Measurements from ENCODE around the gene CHCT1. TPM values are rescaled to one million over a fixed set of nuclear protein-coding genes. Genes with fewer than 3 reads are reported as not detected.
"Not testable (repeated sequence)": the region's sequence is repeated elsewhere in the genome, so short reads cannot be mapped to it uniquely, and the experiment has no call there.

CHCT1 gene
- polyA plus RNA-seq, result under 1 TPM in 2 of 3 donors, not detected in 1; 0.07 to 0.24 TPM

DNA sequence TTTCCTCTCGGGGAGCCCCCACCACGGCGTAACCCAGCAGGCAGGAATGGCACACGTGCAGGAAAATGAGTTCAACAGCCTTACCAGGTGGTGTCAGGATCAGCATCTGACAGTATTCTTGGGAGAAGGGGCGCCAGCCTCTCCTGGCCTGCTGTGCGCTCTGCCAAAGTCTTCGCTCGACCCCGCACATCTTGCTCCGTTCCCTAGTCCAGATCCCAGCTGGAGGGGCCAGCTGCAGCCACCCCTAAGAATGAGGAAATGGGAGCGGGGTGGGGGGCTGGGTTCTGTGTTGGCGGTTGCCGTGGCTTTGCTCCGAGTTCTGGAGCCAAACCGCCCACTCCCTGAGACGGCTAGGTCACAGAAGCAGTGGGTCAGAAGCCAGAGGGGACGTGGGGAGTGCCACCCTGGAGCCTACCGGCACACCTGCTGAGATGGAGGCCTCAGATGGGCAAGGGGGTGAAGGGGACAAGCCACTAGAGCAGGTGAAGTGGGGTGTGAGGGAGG is at the start of gene CHCT1:
Gene CHCT1 (plus strand): TSS at position 328 of the 504 bp plus-strand sequence. CDS start 104 bp downstream, at position 432.
- WGBS, 3 donors, result 60 to 79% (median 62%) methylated on average over 18 of the region's 18 CpGs

DNA sequence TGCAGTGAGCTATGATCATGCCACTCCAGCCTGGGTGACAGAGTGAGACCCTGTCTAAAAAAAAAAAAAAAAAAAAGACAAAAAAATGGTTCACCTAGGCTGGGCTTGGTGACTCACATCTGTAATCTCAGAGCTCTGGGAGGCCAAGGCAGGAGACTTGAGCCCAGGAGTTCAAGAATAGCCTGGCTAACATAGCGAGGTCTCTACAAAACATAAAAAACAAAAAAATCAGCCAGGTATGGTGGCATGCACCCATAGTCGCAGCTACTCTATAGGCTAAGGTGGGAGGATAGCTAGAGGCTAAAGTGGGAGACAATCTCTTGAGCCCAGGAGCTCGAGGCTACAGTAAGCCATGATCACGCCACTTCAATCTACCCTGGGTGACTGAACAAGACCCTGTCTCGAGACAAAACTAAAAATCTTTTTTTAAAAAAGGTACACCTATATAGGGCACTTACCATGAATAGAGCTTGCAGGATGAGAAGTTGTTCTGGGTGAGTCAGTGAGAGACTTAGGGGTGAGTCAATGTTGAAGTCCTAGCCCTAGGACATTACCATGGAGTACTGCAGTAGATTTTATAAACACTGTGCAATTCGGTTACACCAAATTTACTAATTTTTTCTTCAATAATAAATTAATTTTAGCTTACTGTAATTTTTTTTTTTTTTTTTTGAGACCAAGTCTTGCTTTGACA is 49.4 kb upstream of the CHCT1 start:
- WGBS, 3 donors, result 95 to 98% (median 97%) methylated on average over 6 of the region's 6 CpGs
- H3K27ac ChIP-seq (ENCODE audit: low read depth, low read length), result no peak overlapping the region

More for the DNA sequence above, at the start of gene CHCT1:
- H3K27ac ChIP-seq (ENCODE audit: low read depth, low read length), result peak within 1 kb of the TSS; percentile 52

DNA sequence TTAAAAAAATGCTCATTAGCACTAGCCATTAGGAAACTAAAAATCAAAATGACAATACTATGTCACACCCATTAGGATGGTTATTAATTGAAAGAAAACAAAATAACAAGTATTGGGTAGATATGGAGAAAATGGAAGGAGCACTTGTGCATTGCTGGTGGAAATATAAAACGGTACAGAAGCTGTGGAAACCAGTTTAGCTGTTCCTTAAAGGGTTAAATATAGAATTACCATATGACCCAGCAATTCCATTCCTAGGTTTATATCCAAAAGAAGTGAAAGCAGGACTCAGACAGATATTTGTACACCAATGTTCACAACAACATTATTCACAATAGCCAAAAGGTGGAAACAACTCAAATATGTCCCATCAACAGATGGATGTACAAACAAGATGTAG is 44.1 kb upstream of the CHCT1 start:
- WGBS, 3 donors, result 88 to 100% (median 97%) methylated on average over 1 of the region's 1 CpG
- H3K27ac ChIP-seq (ENCODE audit: low read depth, low read length), result not testable (repeated sequence)

DNA sequence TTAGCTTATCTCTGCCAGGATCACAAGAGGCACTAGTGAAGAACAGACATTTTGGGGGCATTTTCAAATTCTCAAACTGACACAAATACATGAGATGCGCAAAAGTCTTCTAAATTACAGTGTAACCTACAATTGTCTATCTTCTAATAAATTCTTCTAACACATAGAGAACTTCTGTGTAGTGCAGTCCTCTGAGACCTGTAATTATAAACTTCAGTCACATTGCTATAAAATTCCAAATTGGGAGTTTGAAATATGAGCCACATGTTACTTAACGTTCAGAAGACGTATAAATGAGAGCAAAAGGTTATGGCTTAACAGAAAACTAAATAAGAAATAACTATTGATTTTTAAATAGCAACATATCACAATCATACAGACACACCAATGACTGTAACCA is 42.8 kb upstream of the CHCT1 start:
- not testable (repeated sequence) for H3K27ac ChIP-seq (ENCODE audit: low read depth, low read length)
- 39 to 61% (median 55%) methylated on average over 2 of the region's 3 CpGs for WGBS, 3 donors

DNA sequence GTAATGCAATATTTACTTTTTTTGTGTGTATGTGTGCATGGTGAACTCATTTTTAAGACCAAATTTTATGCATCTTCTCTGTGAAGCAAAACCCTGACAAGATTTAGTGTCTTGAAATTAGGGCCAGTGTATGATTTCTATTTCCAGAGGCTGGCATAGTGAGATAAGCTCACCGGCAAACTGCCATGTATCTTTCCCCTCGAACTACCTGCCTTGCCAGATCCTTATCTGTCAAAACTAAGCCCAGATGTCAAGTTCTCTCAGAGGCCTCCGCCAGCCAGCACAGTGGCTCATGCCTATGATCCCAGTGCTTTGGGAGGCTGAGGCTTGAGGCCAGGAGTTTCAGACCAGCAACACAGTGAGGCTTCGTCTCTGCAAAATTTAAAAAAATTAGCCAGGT is 40.3 kb upstream of the CHCT1 start:
- no peak overlapping the region for H3K27ac ChIP-seq (ENCODE audit: low read depth, low read length)
- WGBS, 3 donors, result 47 to 79% (median 77%) methylated on average over 4 of the region's 4 CpGs

DNA sequence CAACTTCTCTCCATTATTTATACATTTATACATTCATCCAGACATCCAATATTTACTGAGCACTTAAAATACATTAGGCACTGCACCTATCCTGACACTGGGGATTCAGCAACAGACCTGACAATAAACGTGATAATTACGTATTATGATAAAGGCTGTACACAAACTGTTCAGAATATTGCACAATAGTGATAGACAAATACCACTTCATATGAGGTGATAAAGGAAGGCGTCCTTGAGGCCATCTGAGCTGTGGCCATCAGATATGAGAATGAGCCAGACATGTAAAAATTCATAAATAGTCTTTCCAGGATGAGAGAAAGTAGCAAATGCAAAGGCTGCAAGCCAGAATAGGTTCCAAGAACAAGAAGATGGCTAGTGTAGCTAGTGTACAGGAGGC is 38.9 kb upstream of the CHCT1 start:
- no peak overlapping the region for H3K27ac ChIP-seq (ENCODE audit: low read depth, low read length)
- 36 to 61% (median 53%) methylated on average over 3 of the region's 3 CpGs for WGBS, 3 donors

DNA sequence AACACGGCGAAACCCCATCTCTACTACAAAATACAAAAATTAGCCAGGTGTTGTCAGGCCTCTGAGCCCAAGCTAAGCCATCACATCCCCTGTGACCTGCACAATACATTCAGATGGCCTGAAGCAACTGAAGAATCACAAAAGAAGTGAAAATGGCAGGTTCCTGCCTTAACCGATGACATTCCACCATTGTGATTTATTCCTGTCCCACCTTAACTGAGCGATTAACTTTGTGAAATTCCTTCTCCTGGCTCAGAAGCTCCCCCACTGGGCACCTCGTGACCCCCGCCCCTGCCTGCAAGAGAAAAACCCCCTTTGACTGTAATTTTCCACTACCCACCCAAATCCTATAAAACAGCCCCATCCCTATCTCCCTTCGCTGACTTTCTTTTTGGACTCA is 37.4 kb upstream of the CHCT1 start:
- WGBS, 3 donors, result 93 to 95% (median 94%) methylated on average over 7 of the region's 7 CpGs
- not testable (repeated sequence) for H3K27ac ChIP-seq (ENCODE audit: low read depth, low read length)

DNA sequence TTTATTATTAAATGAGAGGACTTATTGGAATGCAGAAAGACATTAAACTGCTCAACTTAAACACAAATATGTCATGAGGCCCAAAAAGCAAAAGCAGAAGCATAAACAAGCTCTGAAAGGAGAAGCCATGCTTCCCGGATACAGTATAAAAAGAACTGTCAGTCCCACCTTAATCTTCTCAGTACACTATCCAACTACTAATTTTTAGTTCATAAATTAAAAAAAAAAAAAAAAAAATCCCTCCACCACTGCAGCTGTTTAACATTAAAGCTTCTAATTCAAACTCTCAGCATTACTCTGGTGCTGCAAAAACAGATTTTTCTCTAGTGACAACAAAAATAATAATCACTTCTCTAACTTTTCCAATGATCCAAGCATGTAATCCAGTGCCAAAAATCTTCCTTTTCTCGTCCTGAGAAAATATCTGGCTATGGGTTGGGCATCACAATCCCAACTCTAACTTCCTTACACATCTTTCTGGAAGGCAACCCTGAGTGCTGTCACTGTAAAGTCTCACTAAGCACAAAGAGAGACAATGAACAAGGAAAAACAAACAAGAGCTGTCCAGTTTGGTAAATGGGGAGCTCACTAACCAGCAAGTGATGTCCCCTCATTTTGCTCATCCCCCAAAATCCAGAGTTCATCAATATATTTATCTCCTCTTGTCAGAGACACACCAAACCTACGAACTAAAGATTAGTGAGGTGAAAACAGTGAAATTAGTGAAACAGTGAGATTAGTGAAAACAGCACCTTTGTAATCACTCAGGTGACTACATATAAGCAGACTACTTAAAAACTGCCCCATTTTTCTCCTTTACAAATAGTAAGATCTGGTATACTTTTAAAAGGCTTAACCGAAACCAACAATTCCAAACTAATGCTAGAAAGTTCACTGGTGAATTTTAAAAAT is 35.9 kb upstream of the CHCT1 start:
- H3K27ac ChIP-seq (ENCODE audit: low read depth, low read length), result no peak overlapping the region
- WGBS, 3 donors, result 57 to 64% (median 60%) methylated on average over 4 of the region's 4 CpGs

DNA sequence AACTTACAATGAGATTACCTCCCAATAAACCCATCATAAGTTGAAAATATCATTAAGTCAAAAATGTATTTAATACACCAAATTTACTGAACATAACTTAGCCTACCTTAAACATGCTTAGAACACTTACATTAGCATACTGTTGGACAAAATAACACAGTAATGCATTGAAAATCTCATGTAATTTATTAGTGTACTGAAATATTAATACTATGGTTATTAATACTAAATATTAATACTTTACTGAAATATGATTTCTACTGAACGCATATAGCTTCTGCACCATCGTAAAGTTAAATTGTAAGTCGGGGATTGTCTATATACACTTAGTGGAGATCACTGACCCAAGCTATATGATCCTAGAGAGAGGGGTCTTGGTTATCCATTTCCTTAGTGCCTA is 34.6 kb upstream of the CHCT1 start:
- no peak overlapping the region for H3K27ac ChIP-seq (ENCODE audit: low read depth, low read length)
- WGBS, 3 donors, result 90 to 91% (median 91%) methylated on average over 3 of the region's 3 CpGs

DNA sequence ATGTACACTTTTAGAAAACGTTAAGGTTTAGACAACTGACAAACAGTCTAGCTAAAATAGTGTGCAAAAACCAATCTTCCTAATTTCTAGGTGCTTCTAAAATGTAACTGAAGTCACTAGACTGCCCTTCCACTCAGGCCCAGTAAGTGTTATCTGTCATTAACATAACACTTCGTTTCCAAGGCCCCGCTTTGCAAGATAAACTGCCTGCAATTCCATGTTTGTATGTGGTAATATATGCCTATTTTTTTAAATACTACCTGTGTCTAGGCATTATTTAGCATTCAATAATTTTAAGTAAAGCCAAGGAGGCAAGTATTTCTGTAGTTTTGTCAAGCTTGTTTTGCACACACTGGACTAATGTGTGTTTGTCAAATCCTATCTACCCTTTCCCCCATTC is 33.5 kb upstream of the CHCT1 start:
- H3K27ac ChIP-seq (ENCODE audit: low read depth, low read length), result no peak overlapping the region
- 24 to 55% (median 52%) methylated on average over 3 of the region's 3 CpGs for WGBS, 3 donors

DNA sequence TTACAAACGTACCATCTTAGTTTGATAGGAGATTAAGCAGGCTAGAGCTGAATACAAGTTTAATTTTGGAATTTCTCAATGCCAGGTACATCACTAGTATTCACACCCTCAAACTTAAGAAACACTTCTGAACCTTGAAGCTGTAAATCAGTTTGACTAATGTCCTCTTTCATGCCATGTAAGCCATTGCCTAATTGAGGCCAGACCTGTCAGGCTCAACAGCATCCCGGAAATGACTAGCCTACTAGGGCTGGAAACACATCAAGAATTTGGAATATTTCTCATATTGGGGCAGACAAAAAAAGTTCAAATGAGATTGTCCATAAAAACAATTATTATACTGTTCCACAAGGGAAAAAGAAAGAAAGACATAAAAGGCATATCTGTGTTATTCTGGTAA is 32.1 kb upstream of the CHCT1 start:
- H3K27ac ChIP-seq (ENCODE audit: low read depth, low read length), result no peak overlapping the region

DNA sequence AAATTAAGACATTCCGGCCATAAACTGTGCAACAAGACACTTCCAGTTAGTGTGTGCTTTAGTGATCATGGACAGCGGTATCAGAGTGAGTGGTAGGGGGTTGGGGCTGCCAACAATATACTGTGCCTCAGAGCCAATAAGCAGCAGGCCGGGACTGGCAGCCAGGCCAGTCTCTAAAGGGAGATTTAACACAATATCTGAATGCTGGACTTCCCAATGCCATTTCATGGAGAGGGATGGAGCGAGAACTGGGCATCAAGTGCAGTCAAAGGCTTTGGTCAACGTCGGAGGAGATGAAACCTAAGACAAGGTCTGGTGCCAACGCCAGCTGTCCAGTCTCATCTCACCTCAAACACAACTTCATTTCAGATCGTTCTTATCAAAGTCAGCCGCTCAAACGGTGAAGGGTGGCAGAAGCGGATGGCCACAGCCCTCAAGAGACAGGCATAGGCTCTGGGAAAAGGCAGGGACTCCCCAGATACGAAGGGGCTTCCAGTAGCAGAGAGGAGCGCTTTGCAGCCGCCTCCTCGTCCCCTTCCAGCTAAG is 31.3 kb upstream of the CHCT1 start:
- H3K27ac ChIP-seq (ENCODE audit: low read depth, low read length), result peak overlapping the region; percentile 91
- WGBS, 3 donors, result 3 to 4% (median 4%) methylated on average over 15 of the region's 15 CpGs

More for the DNA sequence above, 32.1 kb upstream of the CHCT1 start:
- WGBS, 3 donors, result 34 to 41% (median 34%) methylated on average over 2 of the region's 2 CpGs

DNA sequence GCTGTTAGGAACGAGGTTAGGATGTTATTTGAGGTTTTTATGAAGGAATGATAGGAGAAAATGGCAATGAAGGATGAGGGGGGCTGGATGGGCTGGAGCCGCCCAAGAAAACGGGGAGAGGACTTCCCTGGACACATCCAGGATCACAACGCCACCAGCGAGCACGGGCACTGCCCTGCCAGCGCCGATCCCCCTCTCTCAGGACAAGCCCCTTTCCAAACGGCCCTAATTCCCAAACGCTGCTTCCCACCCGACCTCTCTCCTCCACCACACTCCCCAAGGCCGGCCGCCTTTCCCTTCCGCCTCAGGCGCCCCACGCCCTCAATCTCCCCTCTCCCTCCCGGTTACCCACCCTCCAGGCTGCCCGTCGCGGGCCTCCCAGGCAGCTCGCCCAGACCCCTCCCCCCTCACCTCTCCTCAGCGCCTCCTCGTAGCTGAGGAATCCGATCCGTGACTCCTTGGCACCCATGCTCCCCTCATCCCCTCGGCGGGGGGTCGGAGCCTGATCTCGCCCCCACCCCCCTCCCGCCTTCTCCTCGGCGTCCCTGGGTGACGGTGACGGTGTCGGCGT is 30.7 kb upstream of the CHCT1 start:
- peak overlapping the region; percentile 91 for H3K27ac ChIP-seq (ENCODE audit: low read depth, low read length)
- WGBS, 3 donors, result 0 to 1% (median 1%) methylated on average over 29 to 36 of the region's 36 CpGs

DNA sequence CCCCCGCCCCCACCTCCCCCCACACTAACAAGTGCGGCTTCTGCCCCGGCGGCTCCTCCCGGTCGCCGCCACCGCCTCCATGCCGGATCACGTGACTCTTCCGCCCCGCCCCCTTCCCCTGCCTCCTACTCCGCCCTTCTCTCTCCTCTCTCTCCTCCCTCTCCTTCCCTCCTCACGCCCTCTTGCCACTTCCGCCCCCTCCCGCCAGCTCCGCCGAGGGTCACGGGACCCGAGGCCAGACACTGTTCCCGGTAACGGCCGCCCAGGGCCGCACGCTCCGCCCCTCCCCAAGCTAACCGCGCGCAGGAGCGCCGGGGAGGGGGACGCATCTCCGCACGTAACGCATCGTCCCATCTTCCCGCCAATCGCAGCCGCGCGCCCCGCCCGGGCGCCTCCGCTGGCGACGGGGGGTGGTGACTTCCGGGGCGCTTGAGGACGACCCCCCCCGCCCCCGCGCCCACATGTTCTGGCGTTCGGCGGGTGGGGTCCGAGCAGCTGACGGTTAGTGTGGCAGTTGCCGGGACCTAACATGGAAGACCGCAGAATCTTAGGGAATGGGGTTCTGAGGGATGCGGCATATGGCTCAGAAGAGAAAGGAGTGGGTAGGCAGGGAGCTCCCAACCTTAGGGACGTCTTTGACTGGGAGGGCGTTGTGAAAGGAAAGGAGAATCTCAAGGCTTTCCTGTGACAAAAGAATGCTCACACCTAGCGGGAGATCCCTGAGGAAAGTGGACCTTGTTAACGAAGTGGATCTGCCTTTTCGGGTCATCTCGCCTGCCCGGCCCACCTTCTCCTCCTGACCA is 30.0 kb upstream of the CHCT1 start, which contains the start of gene USP32:
Gene USP32 (minus strand): TSS at position 92 of the 803 bp plus-strand sequence. CDS start 194 bp downstream, outside the sequence.
- peak within 1 kb of the TSS; percentile 91 for H3K27ac ChIP-seq (ENCODE audit: low read depth, low read length)
- WGBS, 3 donors, result 0 to 1% (median 1%) methylated on average over 60 to 68 of the region's 68 CpGs

DNA sequence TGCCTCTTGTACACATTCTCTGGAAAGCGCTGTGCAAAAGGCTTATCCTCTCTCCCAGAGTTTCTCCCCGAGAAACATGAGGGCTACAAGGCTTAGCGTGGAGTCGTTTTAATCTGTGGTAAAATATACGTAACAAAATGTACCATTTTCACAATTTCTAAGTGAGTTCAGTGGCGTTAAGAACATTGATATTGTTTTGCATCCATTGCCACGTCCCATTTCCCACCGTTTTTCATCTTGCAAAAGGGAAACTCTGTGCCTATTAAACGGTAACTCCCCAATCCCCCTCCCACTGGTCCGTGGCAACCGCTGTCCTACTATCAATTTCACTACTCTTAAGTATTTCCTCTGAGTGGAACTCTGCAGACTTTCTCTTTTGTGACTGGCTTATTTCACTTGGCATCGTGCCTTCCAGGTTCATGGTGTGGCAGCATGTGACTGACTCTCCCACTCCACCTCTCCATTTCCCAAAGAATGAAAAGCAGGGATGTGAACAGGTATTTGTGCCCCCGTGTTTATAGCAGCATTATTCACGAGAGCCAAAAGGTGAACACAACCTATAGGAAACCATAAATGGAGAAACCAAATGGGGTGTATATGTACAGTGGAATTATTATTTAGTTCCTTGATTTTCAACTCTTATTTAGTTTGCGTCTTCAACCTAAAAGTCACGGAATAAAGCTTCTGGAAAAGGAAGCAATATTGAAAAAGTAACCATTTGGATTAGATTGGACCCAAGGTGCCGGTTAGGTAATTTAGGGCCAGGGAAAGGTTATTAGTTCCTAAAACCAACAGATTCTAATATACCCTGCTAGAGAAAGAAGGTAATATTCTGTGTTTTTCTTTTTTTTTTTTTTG is 29.2 kb upstream of the CHCT1 start:
- WGBS, 3 donors, result 17 to 19% (median 18%) methylated on average over 17 of the region's 17 CpGs
- peak overlapping the region; percentile 88 for H3K27ac ChIP-seq (ENCODE audit: low read depth, low read length)

DNA sequence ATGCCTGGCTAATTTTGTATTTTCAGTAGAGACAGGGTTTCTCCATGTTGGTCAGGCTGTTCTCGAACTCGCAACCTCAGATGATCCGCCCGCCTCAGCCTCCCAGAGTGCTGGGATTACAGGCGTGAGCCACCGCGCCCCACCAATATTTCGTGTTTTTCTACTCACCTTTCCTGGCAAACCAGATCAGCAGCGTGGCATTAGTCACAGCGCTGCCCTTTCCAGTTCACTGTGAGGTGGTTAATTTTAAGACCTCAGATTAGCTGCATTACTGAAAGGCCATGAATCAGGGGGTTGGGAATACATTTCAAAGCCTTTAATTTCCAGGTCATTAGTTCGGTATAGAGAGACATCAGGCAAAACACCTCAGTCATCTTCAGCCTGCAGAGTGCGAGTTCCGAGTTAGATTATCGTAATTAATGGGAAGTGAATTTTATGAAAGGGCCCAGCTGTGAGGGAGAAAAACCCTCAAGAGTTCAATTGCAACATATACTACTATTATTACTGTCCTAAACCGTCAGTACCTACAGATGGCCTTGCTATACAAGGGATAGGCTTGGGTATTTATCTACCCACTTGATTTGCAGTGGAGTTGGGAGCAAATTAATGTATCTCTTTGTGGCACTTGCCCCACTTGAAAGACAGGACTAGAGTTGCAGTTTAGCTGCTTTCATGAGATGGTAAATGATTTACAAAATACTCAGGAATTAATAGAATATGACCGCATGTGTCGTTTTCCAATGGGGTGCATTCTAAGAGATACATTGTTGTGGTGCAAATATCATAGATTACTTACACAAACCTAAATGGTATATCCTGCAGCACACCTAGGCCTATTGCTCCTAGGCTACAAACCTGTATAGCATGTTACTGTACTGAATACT is 28.2 kb upstream of the CHCT1 start:
- WGBS, 3 donors, result 84 to 92% (median 91%) methylated on average over 17 of the region's 17 CpGs
- no peak overlapping the region for H3K27ac ChIP-seq (ENCODE audit: low read depth, low read length)
